ENCODE measurements around the gene AHRR.
"Not testable (repeated sequence)": the region's sequence is repeated elsewhere in the genome, so short reads cannot be mapped to it uniquely, and the experiment has no call there.

Gene AHRR

GRCh38 chr5:368183-369084, 46.9 kb downstream of the AHRR start:
- FAIRE-seq, result no peak

GRCh38 chr5:369151-369868, 47.8 kb downstream of the AHRR start:
- no peak for FAIRE-seq

- FAIRE-seq, result not testable (repeated sequence)
These were observed 48.3 kb downstream of the AHRR start for GRCh38 chr5:369869-370236.

GRCh38 chr5:370311-370958, 48.9 kb downstream of the AHRR start:
- FAIRE-seq, result no peak

GRCh38 chr5:370959-371810, 49.7 kb downstream of the AHRR start:
- no peak for FAIRE-seq

- no peak for FAIRE-seq
These were observed 50.5 kb downstream of the AHRR start for GRCh38 chr5:371811-372555.

GRCh38 chr5:372556-372995, 51.1 kb downstream of the AHRR start:
- no peak for FAIRE-seq

- no peak for FAIRE-seq
These were observed 51.6 kb downstream of the AHRR start for GRCh38 chr5:372996-373709.

GRCh38 chr5:373710-374602, 52.4 kb downstream of the AHRR start:
- FAIRE-seq, result no peak

GRCh38 chr5:374631-375335, 53.3 kb downstream of the AHRR start:
- FAIRE-seq, result no peak

- no peak for FAIRE-seq
These were observed 53.9 kb downstream of the AHRR start for GRCh38 chr5:375336-375920.

GRCh38 chr5:375921-376798, 54.6 kb downstream of the AHRR start:
- no peak for FAIRE-seq

GRCh38 chr5:376799-377325, 55.3 kb downstream of the AHRR start:
- no peak for FAIRE-seq

- FAIRE-seq, result no peak
These were observed 55.9 kb downstream of the AHRR start for GRCh38 chr5:377326-377981.

- FAIRE-seq, result no peak
These were observed 56.9 kb downstream of the AHRR start for GRCh38 chr5:378301-378891.

- no peak for FAIRE-seq
These were observed 57.6 kb downstream of the AHRR start for GRCh38 chr5:378976-379742.
